ENCODE measurements around the gene IL11. TPM values are rescaled to one million over a fixed set of nuclear protein-coding genes. Genes with fewer than 3 reads are reported as not detected.

The IL11 gene
- total and polyA plus RNA-seq, 2 of the 13 experiments (the other 11 are each of a cell fraction or from before 2014, with no cell fraction given), result 2.5 to 2.9 TPM

- no peak for DNase-seq (ENCODE audit: low spot score)
- H3K4me1 ChIP-seq (ENCODE audit: insufficient read depth, low read length), result peaks cover 40% of the 10 kb centered on the region
Measured at GRCh38 chr19:55321466-55322137, 48.7 kb downstream of the IL11 start.

More at GRCh38 chr19:55321466-55322137, 48.7 kb downstream of the IL11 start:
- Histone ChIP-seq H3K4me3 (replicated peaks in 1 of 3; ENCODE audit: insufficient read depth in 1 of 3, low read depth in 2 of 3, low read length in 3 of 3) (peak overlapping the region in 1 of 3 experiments; percentile 21; a peak in 1 of 6 replicates), H3K27me3 (ENCODE audit: control insufficient read depth in 1 of 2, insufficient read depth in 2 of 2, low read length in 2 of 2) (no peaks in the 10 kb centered on the region; a peak in 1 of 5 replicates), H3K9me3 (ENCODE audit: low read length) (no peaks in the 10 kb centered on the region), H3K79me2 (ENCODE audit: insufficient read depth, low read length) (no peaks in the 10 kb centered on the region), H4K20me1 (ENCODE audit: insufficient read depth, low read length) (no peaks in the 10 kb centered on the region), H3K27ac (ENCODE audit: extremely low read length, insufficient read depth, low read length) (no peak overlapping the region), H2AFZ (ENCODE audit: low read length) (no peak overlapping the region), H3K36me3 (replicated peaks in 1 of 2; ENCODE audit: control insufficient read depth in 1 of 2, insufficient read depth in 2 of 2, low read length in 2 of 2) (no peaks in the 10 kb centered on the region), H3K4me2 (ENCODE audit: low read depth, low read length) (peak overlapping the region; percentile 62), H3K9ac (ENCODE audit: insufficient read depth, low read depth, low read length) (no peak overlapping the region)
- WGBS (ENCODE audit: low lambda C conversion rate), result 30% methylated on average over 6 of the region's 9 CpGs
- ChIA-PET CTCF (ENCODE audit: low intra/inter-chr PET ratio, low total read pairs) (no interaction called here), POLR2A (interaction anchor here (1.1 to 2.1 kb wide), 6 partner anchors 9 to 86 kb away, joined by 4 to 11 read pairs (median 6); partner anchors contain the start of genes KMT5C and UBE2S)
- intact Hi-C loops (cut with micrococcal nuclease; ENCODE audit: unreplicated experiment) (no loop called here), in situ Hi-C loops (cut with HindIII; ENCODE audit: extremely low pct_ligation_motif_present, low pct_unique_long_range_greater_than_20kb) (no loop called here)
- FAIRE-seq (no peak), ATAC-seq (peak; percentile 17; the same call in 2 of the 3 replicates)
- TF ChIP-seq ZNF263 (CRISPR knock-in tag; IDR thresholded peaks at IDR 0.05), result 0 out of 2 replicates have a peak, but pooled peaks have one; percentile 30
- TF ChIP-seq TCF7L2 (IDR thresholded peaks at IDR 0.05; ENCODE audit: low read depth, low read length), result no peak
- peak; percentile 9; the same call in 1 of the 2 replicates for TF ChIP-seq HNF4G (IDR thresholded peaks at IDR 0.05; ENCODE audit: borderline replicate concordance, low read depth, low read length)
- TF ChIP-seq HNF4G (CRISPR knock-in tag; IDR thresholded peaks at IDR 0.05; ENCODE audit: borderline replicate concordance, low read depth), result no peak
- no peak for TF ChIP-seq SP1 (IDR thresholded peaks at IDR 0.05)
- no peak for TF ChIP-seq SP1 (CRISPR knock-in tag; IDR thresholded peaks at IDR 0.05)
- 0 out of 2 replicates have a peak, but pooled peaks have one; percentile 3 for TF ChIP-seq ARID4A (CRISPR knock-in tag; IDR thresholded peaks at IDR 0.05; ENCODE audit: borderline replicate concordance)
- TF ChIP-seq HNF4A (CRISPR knock-in tag; IDR thresholded peaks at IDR 0.05), result peak; percentile 10; the same call in 1 of the 2 replicates
- no TSS peak for BruUV-seq (replicated peaks)
